Endothelial cell of umbilical vein (primary cell): Measurements from ENCODE around the gene PLCD4.

Experiments used
- CTCF ChIP-seq, 2 donors: IDR thresholded peaks; 1 replicate in 1 of 2; 2 replicates in 1 of 2; pipeline ENCODE4 v1.5.1; 2011; ENCODE audit warnings: low read length in 2 of 2, mild to moderate bottlenecking in 2 of 2, moderate library complexity in 2 of 2, control low read depth in 1 of 2, inconsistent platforms in 1 of 2, low read depth in 1 of 2; ENCODE audit not compliant: insufficient read depth in 1 of 2; ENCODE audit errors: extremely low read depth in 1 of 2
- MAX ChIP-seq: IDR thresholded peaks from 2 replicates; pipeline ENCODE4 v1.6.1; 2011; ENCODE audit not compliant: insufficient read depth, insufficient read length

DNA sequence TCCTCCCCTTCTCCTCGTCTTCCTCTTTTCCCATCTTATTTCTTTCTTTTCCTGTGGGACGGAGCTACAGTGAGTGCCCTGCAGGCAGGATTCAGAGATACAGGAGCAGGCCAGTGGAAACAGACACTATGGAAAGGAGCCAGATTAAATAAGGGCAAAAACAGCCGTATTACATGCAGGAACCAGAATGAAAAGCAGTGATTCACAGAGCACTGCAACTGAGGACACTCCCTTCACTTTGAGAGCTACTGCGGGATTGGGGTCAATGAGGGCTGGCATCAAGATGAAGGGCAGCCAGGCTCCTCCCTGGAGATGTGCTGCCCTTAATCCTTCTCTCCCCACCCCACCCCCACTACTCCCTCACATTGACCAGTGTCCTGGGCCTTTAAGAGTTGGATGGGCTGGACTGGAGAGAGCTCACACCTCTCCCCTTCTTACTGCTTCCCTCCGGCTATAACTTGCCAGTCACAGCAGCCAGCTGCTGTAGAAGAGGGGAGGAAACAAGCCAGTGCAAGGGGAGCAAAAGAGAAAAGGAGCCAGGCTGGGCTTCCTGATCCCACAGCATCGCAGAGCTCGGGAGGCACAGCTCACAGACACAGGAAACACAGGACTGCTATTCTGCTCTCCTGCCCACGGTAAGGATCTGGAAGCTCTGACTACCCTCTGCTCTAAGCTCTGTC, at the start of gene PLCD4:
- TF ChIP-seq CTCF (IDR thresholded peaks at IDR 0.05; ENCODE audit: extremely low read depth in 1 of 2, insufficient read depth in 1 of 2, low read depth in 1 of 2, low read length in 2 of 2) (no peak), MAX (no peak)
